A673 (cell line): ENCODE data around the gene PDE9A.

ENCODE experiments used
- EZH2 ChIP-seq: fragments of 200-600 bp; sonication (generic); IDR thresholded peaks from 2 replicates; pipeline ENCODE4 v1.6.1; 2017; ENCODE audit warnings: borderline replicate concordance, low read depth, mild to moderate bottlenecking, mixed read lengths, antibody characterized with exemption, low read length; ENCODE audit not compliant: poor library complexity, severe bottlenecking
- TF ChIP-seq, protein P1 (sequence below): fragments of 300-800, 200-600 bp; sonication (generic); conservative IDR thresholded peaks from 2 replicates; pipeline ENCODE4 v1.5.1; 2017; ENCODE audit warnings: low read depth, mild to moderate bottlenecking, antibody characterized with exemption, low read length, moderate library complexity, mixed read lengths

DNA sequence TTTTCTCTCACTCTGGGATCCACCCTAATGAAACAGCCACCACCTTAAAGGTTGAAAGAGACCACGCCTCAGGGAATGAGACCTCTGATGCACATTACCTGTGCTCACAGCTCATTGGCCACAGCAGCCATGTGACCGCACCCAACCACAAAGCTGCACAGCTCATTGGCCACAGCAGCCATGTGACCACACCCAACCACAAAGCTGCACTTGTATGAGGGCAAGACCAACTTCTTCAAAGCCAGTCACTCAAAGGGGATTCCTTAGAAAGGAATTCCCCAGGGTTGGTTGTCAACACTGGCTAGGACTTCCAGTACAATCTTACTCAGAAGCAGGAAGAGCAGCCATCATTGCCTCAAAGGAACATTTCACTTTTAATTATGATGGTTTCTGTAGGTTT is 43.6 kb upstream of the PDE9A start:
- TF ChIP-seq, protein P1, sequence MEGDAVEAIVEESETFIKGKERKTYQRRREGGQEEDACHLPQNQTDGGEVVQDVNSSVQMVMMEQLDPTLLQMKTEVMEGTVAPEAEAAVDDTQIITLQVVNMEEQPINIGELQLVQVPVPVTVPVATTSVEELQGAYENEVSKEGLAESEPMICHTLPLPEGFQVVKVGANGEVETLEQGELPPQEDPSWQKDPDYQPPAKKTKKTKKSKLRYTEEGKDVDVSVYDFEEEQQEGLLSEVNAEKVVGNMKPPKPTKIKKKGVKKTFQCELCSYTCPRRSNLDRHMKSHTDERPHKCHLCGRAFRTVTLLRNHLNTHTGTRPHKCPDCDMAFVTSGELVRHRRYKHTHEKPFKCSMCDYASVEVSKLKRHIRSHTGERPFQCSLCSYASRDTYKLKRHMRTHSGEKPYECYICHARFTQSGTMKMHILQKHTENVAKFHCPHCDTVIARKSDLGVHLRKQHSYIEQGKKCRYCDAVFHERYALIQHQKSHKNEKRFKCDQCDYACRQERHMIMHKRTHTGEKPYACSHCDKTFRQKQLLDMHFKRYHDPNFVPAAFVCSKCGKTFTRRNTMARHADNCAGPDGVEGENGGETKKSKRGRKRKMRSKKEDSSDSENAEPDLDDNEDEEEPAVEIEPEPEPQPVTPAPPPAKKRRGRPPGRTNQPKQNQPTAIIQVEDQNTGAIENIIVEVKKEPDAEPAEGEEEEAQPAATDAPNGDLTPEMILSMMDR = no peak
- TF ChIP-seq EZH2 = no peak
